SK-N-SH treated with all-trans-retinoic acid at 6 μM for 48 hours (cell line): ENCODE measurements around the gene HADHB.

ENCODE experiments used
- CSRNP3 ChIP-seq: fragments of 250-450 bp; sonication (Bioruptor Pico); IDR thresholded peaks from 2 replicates; pipeline ENCODE4 v1.5.1; 2021; ENCODE audit warnings: mild to moderate bottlenecking, moderate library complexity
- ESRRG ChIP-seq: fragments of 250-450 bp; sonication (Bioruptor Pico); IDR thresholded peaks from 2 replicates; pipeline ENCODE4 v1.6.1; 2021; ENCODE audit warnings: mild to moderate bottlenecking
- GLIS3 ChIP-seq: fragments of 250-450 bp; sonication (Bioruptor Pico); IDR thresholded peaks from 2 replicates; pipeline ENCODE4 v1.5.0; 2020; ENCODE audit warnings: mild to moderate bottlenecking, moderate library complexity
- OSR1 ChIP-seq: fragments of 250-450 bp; sonication (Bioruptor Pico); IDR thresholded peaks from 2 replicates; pipeline ENCODE4 v1.8.0; 2022; ENCODE audit warnings: moderate library complexity, mild to moderate bottlenecking, inconsistent platforms
- PATZ1 ChIP-seq: fragments of 250-450 bp; sonication (Bioruptor Pico); IDR thresholded peaks from 2 replicates; pipeline ENCODE4 v1.8.0; 2020; ENCODE audit warnings: mild to moderate bottlenecking, moderate library complexity, borderline replicate concordance
- POU6F1 ChIP-seq: fragments of 250-450 bp; sonication (Bioruptor Pico); IDR thresholded peaks from 2 replicates; pipeline ENCODE4 v1.8.0; 2021; ENCODE audit warnings: low read depth, mild to moderate bottlenecking, moderate library complexity, borderline replicate concordance
- SNAI2 ChIP-seq: fragments of 250-450 bp; sonication (Bioruptor Pico); IDR thresholded peaks from 2 replicates; pipeline ENCODE4 v1.5.0; 2020; ENCODE audit warnings: mild to moderate bottlenecking, moderate library complexity
- TCF4 ChIP-seq: fragments of 250-450 bp; sonication (Bioruptor Pico); IDR thresholded peaks from 2 replicates; pipeline ENCODE4 v1.8.0; 2021; ENCODE audit warnings: mild to moderate bottlenecking, moderate library complexity, borderline replicate concordance
- TSHZ2 ChIP-seq: fragments of 250-450 bp; sonication (Bioruptor Pico); IDR thresholded peaks from 2 replicates; pipeline ENCODE4 v1.5.0; 2020; ENCODE audit warnings: mild to moderate bottlenecking, moderate library complexity
- ZC3H10 ChIP-seq: fragments of 250-450 bp; sonication (Bioruptor Pico); IDR thresholded peaks from 2 replicates; pipeline ENCODE4 v1.5.1; 2021; ENCODE audit warnings: mild to moderate bottlenecking, moderate library complexity
- ZFP30 ChIP-seq: fragments of 450-650 bp; formaldehyde crosslinking; IDR thresholded peaks from 2 replicates; pipeline ENCODE4 v1.5.0; 2022; ENCODE audit warnings: mild to moderate bottlenecking, moderate library complexity
- ZNF70 ChIP-seq: fragments of 450-650 bp; formaldehyde crosslinking; IDR thresholded peaks from 2 replicates; pipeline ENCODE4 v1.5.0; 2020; ENCODE audit warnings: mild to moderate bottlenecking, moderate library complexity

- TF ChIP-seq PATZ1 (CRISPR knock-in tag) = no peak
- TF ChIP-seq TSHZ2 (CRISPR knock-in tag) = no peak
- no peak for TF ChIP-seq OSR1 (CRISPR knock-in tag)
- TF ChIP-seq POU6F1 (CRISPR knock-in tag) = no peak
- no peak for TF ChIP-seq ZNF70
- no peak for TF ChIP-seq GLIS3 (CRISPR knock-in tag)
- no peak for TF ChIP-seq TCF4 (CRISPR knock-in tag)
- no peak for TF ChIP-seq ZFP30 (CRISPR knock-in tag)
- TF ChIP-seq ESRRG (CRISPR knock-in tag) = no peak
- TF ChIP-seq ZC3H10 (CRISPR knock-in tag) = no peak
- TF ChIP-seq CSRNP3 (CRISPR knock-in tag) = no peak
- no peak for TF ChIP-seq SNAI2 (CRISPR knock-in tag)
Measured at GRCh38 chr2:26316845-26317244, 72.1 kb downstream of the HADHB start.
